Heart right ventricle (tissue), 16 donors: ENCODE data around the gene TXNRD1. TPM values are rescaled to one million over a fixed set of nuclear protein-coding genes. Genes with fewer than 3 reads are reported as not detected.

Experiments
- ATAC-seq, 8 donors: fragments of 200-7000 bp; cut with Tn5 transposase; one replicate each; pipeline ENCODE4 v1.9.1; 2020; ENCODE audit warnings: mild to moderate bottlenecking in 8 of 8, moderate library complexity in 8 of 8, moderate number of reproducible peaks in 1 of 8
- DNase-seq, 2 donors: peaks; one replicate each; pipeline ENCODE4 v3.0.0-alpha.2; 2020
- H3K27ac ChIP-seq, 10 donors: fragments of 200-600 bp; sonication (generic) in 2 of 10; one replicate each; pipeline versions ENCODE4 v1.5.0 to v1.8.0; 2020 to 2022; ENCODE audit warnings: mild to moderate bottlenecking in 3 of 10
- H3K27me3 ChIP-seq, 7 donors: fragments of 200-600 bp; one replicate each; pipeline ENCODE4 v1.8.0; 2021 to 2022; ENCODE audit warnings: mild to moderate bottlenecking in 2 of 7
- H3K36me3 ChIP-seq, 9 donors: fragments of 200-600 bp; sonication (generic) in 1 of 9; one replicate each; pipeline versions ENCODE4 v1.5.0 to v1.8.0; 2020 to 2022; ENCODE audit warnings: mild to moderate bottlenecking in 2 of 9
- H3K4me1 ChIP-seq, 9 donors: fragments of 200-600 bp; sonication (generic) in 1 of 9; one replicate each; pipeline versions ENCODE4 v1.5.0 to v1.8.0; 2020 to 2022; ENCODE audit warnings: mild to moderate bottlenecking in 4 of 9
- H3K4me3 ChIP-seq, 10 donors: fragments of 200-600 bp; sonication (generic) in 2 of 10; one replicate each; pipeline versions ENCODE4 v1.5.0 to v1.8.0; 2020 to 2022; ENCODE audit warnings: mild to moderate bottlenecking in 7 of 10, moderate library complexity in 2 of 10
- H3K9me3 ChIP-seq, 11 donors: fragments of 200-600 bp in 10 of 11; sonication (generic) in 2 of 11; one replicate each; pipeline versions ENCODE4 v1.5.0 to v1.8.0; 2013 to 2022; ENCODE audit warnings: mild to moderate bottlenecking in 2 of 11, control low read depth in 1 of 11, moderate library complexity in 1 of 11
- CTCF ChIP-seq, 9 donors: fragments of 200-600 bp; sonication (generic) in 2 of 9; IDR thresholded peaks; one replicate each; pipeline versions ENCODE4 v1.5.0 to v1.8.0; 2021 to 2022; ENCODE audit warnings: antibody characterized with exemption in 9 of 9, mild to moderate bottlenecking in 5 of 9, moderate library complexity in 1 of 9
- WGBS, 2 donors: extraction: QIAGEN DNeasy Blood & Tissue Kit; methylation state at CpG; one replicate each; pipeline ENCODE4 v1.1.7; 2013; ENCODE audit warnings: inconsistent platforms in 1 of 2; 5-methylcytosine and 5-hydroxymethylcytosine counted together
- intact Hi-C, 10 donors: fragments of 100-400 bp; cut with DNase I; formaldehyde crosslinking; loops; one replicate each; pipeline versions ENCODE4 v1.11.1 to v1.14.2; 2022
- polyA plus RNA-seq, 2 donors: library from polyadenylated mRNA; stranded (reverse); fragments of 200-250 nt; gene quantifications; one replicate each; pipeline ENCODE4 v1.2.3, GENCODE V29; 2013
- total RNA-seq, 10 donors: library from RNA; stranded (reverse); fragmentation: NEBNext Ultra II Directional in 3 of 10; extraction: Animal tissue kit (Norgen Biotek cat#: 25700) in 3 of 10; gene quantifications; one replicate each; pipeline versions ENCODE4 v1.2.1 to v1.2.4, GENCODE V29; 2021 to 2023
- donor health status: Arrhythmogenic right ventricular cardiomyopathy.
- donor health status: ischemic (EF 13 %, LVEDD 7.1; RV severe dilation, severe dysfunction).
- donor health status: healthy with polysubstance abuse.
- donor health status: DM: no; HTN: yes; CAD: no.
- donor health status: DM: no; HTN: no; CAD: no.
- donor health status: ischemic (EF 25% LVEDD 6.9; RV normal size, moderate dysfunction).
- donor health status: ischemic (EF 25% LVEDD 5.7; RV mildly dilated, moderate dysfunction).
- donor health status: healthy.
- donor health status: DM: yes; HTN: yes; CAD: no.
- donor health status: Ischemic cardiomyopathy.
- donor health status: ischemic (EF 35%, LVEDD 5.7; RV mildly dilated, moderate dysfunction).
- donor health status: nonischemic (EF 11% LVEDD 7.7; RV severe dilation, severe dysfunction).
- donor health status: DM: yes; HTN: yes; CAD: no.
- donor health status: PGD.
- donor health status: ischemic (EF 29% LVEDD 5.4; RV normal size, mild dysfunction).
- donor health status: nonischemic (EF 23%, LVEDD 6.1; RV moderate dilation, normal function).

TXNRD1 gene
- total and polyA plus RNA-seq, 12 donors = 20.6 to 113 (median 79.5) TPM

- no peak for DNase-seq
- no peak for TF ChIP-seq CTCF (IDR thresholded peaks at IDR 0.05)
- H3K4me3 ChIP-seq = no peak overlapping the region
Observed at GRCh38 chr12:104181313-104181712, 34.3 kb upstream of the TXNRD1 start.

DNA sequence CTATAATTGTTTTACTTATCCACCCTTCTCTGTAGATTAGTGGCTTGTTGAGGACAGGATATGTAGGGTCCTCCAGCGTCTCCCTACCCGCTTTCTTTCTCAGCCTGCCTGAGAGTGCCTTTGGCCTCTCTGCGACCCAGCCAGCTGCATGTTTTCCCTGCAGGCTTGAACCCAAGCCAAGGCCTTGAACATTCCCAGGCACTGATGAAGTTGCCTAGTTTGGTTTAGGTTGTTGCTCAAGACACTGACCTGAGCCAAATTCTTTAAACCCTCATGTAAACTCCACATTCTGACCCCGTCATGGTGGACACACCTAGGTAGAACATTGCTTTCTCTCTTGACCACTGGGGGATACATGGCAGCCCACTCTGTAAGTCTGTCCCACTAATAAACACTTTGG is 33.4 kb upstream of the TXNRD1 start:
- H3K27me3 ChIP-seq = no peaks in the 10 kb centered on the region
- H3K4me1 ChIP-seq = peaks cover 3 to 38% (median 12%) of the 10 kb centered on the region in 9 donors
- no peak for TF ChIP-seq CTCF (IDR thresholded peaks at IDR 0.05)
- H3K27ac ChIP-seq = peak overlapping the region in 7 of 10 donors; percentile 7 to 61 (median 40)
- H3K36me3 ChIP-seq = no peaks in the 10 kb centered on the region
- H3K9me3 ChIP-seq = peaks cover 0 to 33% (median 13%) of the 10 kb centered on the region in 11 donors
- peak; percentile 35 to 62 for DNase-seq
- H3K4me3 ChIP-seq = no peak overlapping the region
- WGBS, 2 donors = 71 to 80% methylated on average over 4 of the region's 4 CpGs
- intact Hi-C loops = no loop called here
- ATAC-seq = peak; percentile 22 to 77 (median 55)

More at GRCh38 chr12:104181313-104181712, 34.3 kb upstream of the TXNRD1 start:
- peaks cover 3 to 46% (median 13%) of the 10 kb centered on the region in 9 donors for H3K4me1 ChIP-seq
- 31 to 35% methylated on average over 4 of the region's 4 CpGs for WGBS, 2 donors
- peaks cover 0 to 33% (median 13%) of the 10 kb centered on the region in 11 donors for H3K9me3 ChIP-seq
- ATAC-seq = no peak
- peak overlapping the region in 4 of 10 donors; percentile 30 to 61 (median 40) for H3K27ac ChIP-seq
- intact Hi-C loops = no loop called here
- no peaks in the 10 kb centered on the region for H3K27me3 ChIP-seq
- no peaks in the 10 kb centered on the region for H3K36me3 ChIP-seq

- ATAC-seq (no peak), DNase-seq (no peak)
- peaks cover 3 to 32% (median 8%) of the 10 kb centered on the region in 9 donors for H3K4me1 ChIP-seq
- H3K27ac ChIP-seq = peak overlapping the region in 3 of 10 donors; percentile 7 to 61 (median 35)
- intact Hi-C loops = no loop called here
- H3K9me3 ChIP-seq = peaks cover 0 to 40% (median 13%) of the 10 kb centered on the region in 11 donors
- 78 to 88% methylated on average over 5 of the region's 5 CpGs for WGBS, 2 donors
- no peak overlapping the region for H3K4me3 ChIP-seq
- TF ChIP-seq CTCF (IDR thresholded peaks at IDR 0.05) = no peak
- H3K27me3 ChIP-seq = no peaks in the 10 kb centered on the region
- no peaks in the 10 kb centered on the region for H3K36me3 ChIP-seq
Observed at GRCh38 chr12:104182621-104183378, 32.8 kb upstream of the TXNRD1 start.

DNA sequence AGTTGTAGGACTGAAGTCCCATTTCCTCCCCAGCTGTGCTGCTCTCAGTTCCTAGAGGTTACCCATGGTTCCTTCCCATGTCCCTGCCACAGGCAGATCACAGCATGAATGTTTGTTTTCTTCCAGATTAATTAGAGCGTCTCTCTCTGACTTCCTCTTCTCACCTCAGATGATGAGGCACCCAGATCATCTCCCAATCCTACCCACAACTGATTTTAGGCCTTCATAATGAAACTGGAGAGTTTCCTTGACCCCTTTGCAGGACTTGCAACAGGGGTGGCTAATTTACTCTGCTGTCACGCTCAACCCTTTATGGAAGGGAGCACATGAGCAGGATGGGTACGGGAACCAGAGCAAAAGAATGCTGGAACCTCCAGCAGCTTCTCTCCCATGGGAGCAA is 32.1 kb upstream of the TXNRD1 start:
- no peaks in the 10 kb centered on the region for H3K27me3 ChIP-seq
- 84 to 92% methylated on average over 3 of the region's 3 CpGs for WGBS, 2 donors

More for the DNA sequence above, 32.1 kb upstream of the TXNRD1 start:
- no peak overlapping the region for H3K27ac ChIP-seq
- DNase-seq (no peak), ATAC-seq (no peak)
- H3K4me1 ChIP-seq = peaks cover 0 to 25% (median 2%) of the 10 kb centered on the region in 9 donors
- no peak overlapping the region for H3K4me3 ChIP-seq
- no peaks in the 10 kb centered on the region for H3K36me3 ChIP-seq
- no peak for TF ChIP-seq CTCF (IDR thresholded peaks at IDR 0.05)
- peaks cover 0 to 44% (median 13%) of the 10 kb centered on the region in 11 donors for H3K9me3 ChIP-seq
- intact Hi-C loops = no loop called here
